Keratinocyte (primary cell): ENCODE measurements around the gene HLA-DMA. TPM values are rescaled to one million over a fixed set of nuclear protein-coding genes. Genes with fewer than 3 reads are reported as not detected.

Source experiments
- DNase-seq: peaks from one replicate; pipeline ENCODE4 v3.0.0-alpha.2; 2011; ENCODE audit warnings: low read depth, missing footprints, low spot score
- FAIRE-seq: peaks from 2 replicates; lab custom pipeline; 2011; peaks lifted over from hg19 to GRCh38; lab: Jason Lieb, UNC
- H2AFZ ChIP-seq: 2 replicates; pipeline ENCODE4 v1.6.0; 2012; ENCODE audit warnings: low read length, control low read depth, inconsistent platforms; ENCODE audit not compliant: control insufficient read depth
- H3K27ac ChIP-seq: 2 replicates; pipeline ENCODE4 v1.5.1; 2011; ENCODE audit warnings: low read length; ENCODE audit not compliant: control insufficient read depth, insufficient read depth
- H3K27me3 ChIP-seq: 3 replicates; pipeline ENCODE4 v1.6.0; 2011; ENCODE audit warnings: low read length; ENCODE audit not compliant: control insufficient read depth, insufficient read depth; ENCODE audit errors: extremely low read depth
- H3K36me3 ChIP-seq, 2 experiments: 2 replicates in 1 of 2; 3 replicates in 1 of 2; pipeline ENCODE4 v1.5.1; 2011; ENCODE audit warnings: low read length in 2 of 2, mild to moderate bottlenecking in 1 of 2; ENCODE audit not compliant: control insufficient read depth in 2 of 2, insufficient read depth in 2 of 2; ENCODE audit errors: extremely low read depth in 1 of 2
- H3K4me1 ChIP-seq: 3 replicates; pipeline ENCODE4 v1.5.1; 2011; ENCODE audit warnings: low read length; ENCODE audit not compliant: control insufficient read depth, insufficient read depth; ENCODE audit errors: extremely low read depth
- H3K4me2 ChIP-seq: 3 replicates; pipeline ENCODE4 v1.6.0; 2011; ENCODE audit warnings: low read depth, low read length; ENCODE audit not compliant: control insufficient read depth, insufficient read depth; ENCODE audit errors: extremely low read depth
- H3K4me3 ChIP-seq, 3 experiments: fragments of 200-600 bp in 1 of 3; sonication (generic) in 1 of 3; 2 replicates in 2 of 3; 3 replicates in 1 of 3; pipeline ENCODE4 v1.5.1; 2011 to 2016; ENCODE audit warnings: low read length in 3 of 3, mild to moderate bottlenecking in 3 of 3, control low read depth in 2 of 3, inconsistent platforms in 1 of 3, low read depth in 1 of 3, mixed read lengths in 1 of 3, mixed run types in 1 of 3, moderate library complexity in 1 of 3; ENCODE audit not compliant: control insufficient read depth in 2 of 3, insufficient read depth in 2 of 3; ENCODE audit errors: extremely low read depth in 1 of 3
- H3K79me2 ChIP-seq: 2 replicates; pipeline ENCODE4 v1.6.0; 2012; ENCODE audit warnings: low read length; ENCODE audit not compliant: control insufficient read depth, insufficient read depth
- H3K9ac ChIP-seq: 3 replicates; pipeline ENCODE4 v1.6.0; 2011; ENCODE audit warnings: low read length; ENCODE audit not compliant: control insufficient read depth, insufficient read depth; ENCODE audit errors: extremely low read depth
- H3K9me1 ChIP-seq: 3 replicates; pipeline ENCODE4 v1.6.0; 2011; ENCODE audit warnings: low read length; ENCODE audit not compliant: control insufficient read depth, insufficient read depth; ENCODE audit errors: extremely low read depth
- H3K9me3 ChIP-seq: 2 replicates; pipeline ENCODE4 v1.5.1; 2012; ENCODE audit warnings: low read depth, low read length; ENCODE audit not compliant: control insufficient read depth
- H4K20me1 ChIP-seq: 3 replicates; pipeline ENCODE4 v1.6.0; 2011; ENCODE audit warnings: low read length; ENCODE audit not compliant: control insufficient read depth, insufficient read depth; ENCODE audit errors: extremely low read depth
- CTCF ChIP-seq, 3 experiments: IDR thresholded peaks in 1 of 3; conservative IDR thresholded peaks in 1 of 3; optimal IDR thresholded peaks in 1 of 3; 2 replicates in 2 of 3; 3 replicates in 1 of 3; pipeline versions ENCODE3 to v1.5.1; 2011; ENCODE audit warnings: low read length in 3 of 3, mild to moderate bottlenecking in 3 of 3, moderate library complexity in 2 of 3, control low read depth in 1 of 3, inconsistent platforms in 1 of 3; ENCODE audit not compliant: insufficient read depth in 2 of 3; ENCODE audit errors: extremely low read depth in 1 of 3
- EZH2 ChIP-seq: IDR thresholded peaks from one replicate; pipeline ENCODE4 v1.6.1; 2012; ENCODE audit warnings: inconsistent platforms, mild to moderate bottlenecking, low read length, moderate library complexity
- dilution Hi-C: fragments of 300-500 bp; cut with MboI; formaldehyde crosslinking; loops from one replicate; pipeline ENCODE4 v1.7.0; 2020; ENCODE audit warnings: low sequenced_read_pairs; ENCODE audit not compliant: extremely low pct_ligation_motif_present
- polyA plus RNA-seq, 5 experiments: library from polyadenylated mRNA; depleted of rRNA in 3 of 5; stranded (reverse) in 3 of 5; stranded (forward) in 1 of 5; unstranded in 1 of 5; fragments of >200 nt; gene quantifications; 1 replicate in 1 of 5; 2 replicates in 3 of 5; 3 replicates in 1 of 5; pipeline versions ENCODE4 v1.2.1 to v1.2.3, GENCODE V29; 2011 to 2012; ENCODE audit warnings: missing spikeins in 2 of 5, low read depth in 1 of 5, low replicate concordance in 1 of 5

Gene HLA-DMA
- polyA plus RNA-seq, 1 donor (not counting 4 experiments of a cell fraction or from before 2014, with no cell fraction given), result 2.6 TPM

- no peaks in the 10 kb centered on the region for H3K79me2 ChIP-seq
- H3K4me3 ChIP-seq, result no peak overlapping the region
- no peak overlapping the region for H3K9ac ChIP-seq
- no peak for TF ChIP-seq EZH2
- peak; percentile 72 to 91 (median 77) for TF ChIP-seq CTCF (optimal IDR thresholded peaks at IDR 0.05 in 1 of 3, IDR thresholded peaks at IDR 0.05 in 1 of 3, conservative IDR thresholded peaks at IDR 0.05 in 1 of 3; ENCODE audit: extremely low read depth in 1 of 3, insufficient read depth in 2 of 3, low read length in 3 of 3)
- H3K27ac ChIP-seq, result no peak overlapping the region
- H3K36me3 ChIP-seq, result no peaks in the 10 kb centered on the region
- H3K9me1 ChIP-seq, result no peaks in the 10 kb centered on the region
- H4K20me1 ChIP-seq, result no peaks in the 10 kb centered on the region
- FAIRE-seq (peak; percentile 84), DNase-seq (peak; percentile 21)
- H3K4me2 ChIP-seq, result no peak overlapping the region
- dilution Hi-C loops, result no loop called here
- H3K9me3 ChIP-seq, result no peaks in the 10 kb centered on the region
- H2AFZ ChIP-seq, result no peak overlapping the region
- H3K4me1 ChIP-seq, result no peaks in the 10 kb centered on the region
- peaks cover 27% of the 10 kb centered on the region for H3K27me3 ChIP-seq
Measured at GRCh38 chr6:32933661-32934085, 19.2 kb downstream of the HLA-DMA start.

- dilution Hi-C loops, result no loop called here
- Histone ChIP-seq H3K9ac (no peak overlapping the region), H3K4me1 (no peaks in the 10 kb centered on the region), H3K27me3 (peaks cover 19% of the 10 kb centered on the region), H3K4me3 (no peak overlapping the region), H4K20me1 (no peaks in the 10 kb centered on the region), H2AFZ (no peak overlapping the region), H3K9me1 (no peaks in the 10 kb centered on the region), H3K9me3 (no peaks in the 10 kb centered on the region), H3K36me3 (no peaks in the 10 kb centered on the region), H3K27ac (no peak overlapping the region), H3K4me2 (no peak overlapping the region), H3K79me2 (no peaks in the 10 kb centered on the region)
- FAIRE-seq (no peak), DNase-seq (no peak)
- TF ChIP-seq CTCF (optimal IDR thresholded peaks at IDR 0.05 in 1 of 3, IDR thresholded peaks at IDR 0.05 in 1 of 3, conservative IDR thresholded peaks at IDR 0.05 in 1 of 3; ENCODE audit: extremely low read depth in 1 of 3, insufficient read depth in 2 of 3, low read length in 3 of 3), result no peak
- no peak for TF ChIP-seq EZH2
Measured at GRCh38 chr6:32932132-32932868, 20.6 kb downstream of the HLA-DMA start.
